Measurements from ENCODE around the gene LIMK2.
"Not testable (repeated sequence)": the region's sequence is repeated elsewhere in the genome, so short reads cannot be mapped to it uniquely, and the experiment has no call there.

Gene LIMK2

DNA sequence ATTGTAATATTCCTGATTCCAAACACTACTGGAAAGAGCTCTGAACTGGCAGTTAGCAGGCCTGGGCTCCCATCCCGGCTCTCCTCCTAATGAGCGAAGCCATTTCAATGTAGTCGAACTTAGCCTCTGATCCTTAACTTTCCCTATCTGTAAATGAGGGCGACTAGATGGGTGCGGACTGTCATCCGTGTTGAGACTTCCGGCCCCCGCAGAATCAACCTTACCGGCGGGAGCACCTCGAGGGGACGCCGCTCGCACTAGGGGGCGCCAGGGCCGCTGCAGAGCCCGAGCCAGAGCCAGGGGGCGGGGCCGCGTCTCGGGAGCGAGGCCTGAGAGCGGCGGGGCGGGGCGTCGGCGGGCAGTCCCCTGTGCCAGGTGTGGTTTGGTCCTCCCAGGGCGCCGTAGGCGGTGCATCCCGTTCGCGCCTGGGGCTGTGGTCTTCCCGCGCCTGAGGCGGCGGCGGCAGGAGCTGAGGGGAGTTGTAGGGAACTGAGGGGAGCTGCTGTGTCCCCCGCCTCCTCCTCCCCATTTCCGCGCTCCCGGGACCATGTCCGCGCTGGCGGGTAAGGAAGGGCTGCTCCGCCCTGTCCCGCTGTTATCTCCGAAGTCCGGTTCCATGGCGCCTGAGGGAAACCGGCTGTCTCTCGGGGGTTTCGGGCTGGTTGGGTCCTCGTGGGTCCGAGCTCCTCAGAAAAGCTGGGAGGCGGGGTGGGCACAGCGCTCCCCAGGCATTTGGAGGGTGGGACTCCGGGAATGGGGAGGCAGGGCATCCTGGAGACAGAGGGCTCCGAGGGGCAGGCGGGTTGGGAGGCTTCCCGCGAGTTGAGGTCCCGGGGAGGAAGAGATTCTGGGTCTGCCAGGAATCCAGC lies at the start of gene LIMK2:
LIMK2 (plus strand) TSS at position 437 of the 869 bp plus-strand sequence; CDS start at position 548, 111 bp downstream.
- H3K27me3 Mint-ChIP-seq, result no peaks in the 10 kb centered on the region
- H3K4me3 Mint-ChIP-seq, result peak within 1 kb of the TSS; percentile 90
- H3K9me3 Mint-ChIP-seq, result no peaks in the 10 kb centered on the region
- H3K4me1 Mint-ChIP-seq (ENCODE audit: low read depth), result peaks cover 63% of the 10 kb centered on the region
- intact Hi-C loops (cut with micrococcal nuclease), result loop anchor here (1.0 to 5.0 kb wide), 2 partner anchors 60 to 105 kb away; partner anchors contain the start of gene SELENOM
- peaks cover 13% of the 10 kb centered on the region for H3K36me3 Mint-ChIP-seq (ENCODE audit: low read depth)
- peak within 1 kb of the TSS; percentile 66 for H3K27ac Mint-ChIP-seq

DNA sequence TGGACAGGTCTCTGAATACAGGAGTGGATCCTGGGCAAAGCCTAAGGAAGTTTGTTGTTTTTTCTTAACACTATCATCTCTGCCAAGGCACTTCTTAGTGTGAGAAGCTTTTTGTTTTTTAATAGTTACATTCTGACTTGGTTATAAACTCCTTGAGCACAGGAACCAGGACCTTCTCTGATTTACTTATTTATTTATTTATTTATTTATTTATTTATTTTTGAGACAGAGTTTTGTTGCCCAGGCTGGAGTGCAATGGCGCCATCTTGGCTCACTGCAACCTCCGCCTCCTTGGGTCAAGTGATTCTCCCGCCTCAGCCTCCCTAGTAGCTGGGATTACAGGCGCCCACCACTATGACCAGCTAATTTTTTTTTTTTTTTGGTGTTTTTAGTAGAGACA lies 41.1 kb upstream of the LIMK2 start:
- peaks cover 42% of the 10 kb centered on the region for H3K36me3 Mint-ChIP-seq (ENCODE audit: low read depth)

DNA sequence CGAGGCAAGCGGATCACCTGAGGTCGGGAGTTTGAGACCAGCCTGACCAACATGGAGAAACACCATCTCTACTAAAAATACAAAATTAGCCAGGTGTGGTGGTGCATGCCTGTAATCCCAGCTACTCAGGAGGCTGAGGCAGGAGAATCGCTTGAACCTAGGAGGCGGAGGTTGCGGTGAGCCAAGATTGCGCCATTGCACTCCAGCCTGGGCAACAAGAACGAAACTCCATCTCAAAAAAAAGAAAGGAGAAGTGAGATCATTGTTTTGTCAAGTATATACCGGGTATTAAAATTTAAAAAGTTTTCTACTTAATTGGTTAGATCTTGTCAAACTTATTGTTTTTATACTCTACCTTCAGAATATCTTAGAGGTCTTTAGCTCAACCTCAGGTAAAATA lies 40.4 kb upstream of the LIMK2 start:
- H3K4me3 Mint-ChIP-seq; H3K9me3 Mint-ChIP-seq; H3K27ac Mint-ChIP-seq; H3K27me3 Mint-ChIP-seq; intact Hi-C loops (cut with micrococcal nuclease): not testable (repeated sequence)
- H3K4me1 Mint-ChIP-seq (ENCODE audit: low read depth), result peaks cover 33% of the 10 kb centered on the region
- peaks cover 42% of the 10 kb centered on the region for H3K36me3 Mint-ChIP-seq (ENCODE audit: low read depth)

More for the DNA sequence above, 41.1 kb upstream of the LIMK2 start:
- Mint-ChIP-seq H3K27me3 (no peaks in the 10 kb centered on the region), H3K4me3 (no peak overlapping the region), H3K9me3 (no peaks in the 10 kb centered on the region), H3K27ac (no peak overlapping the region), H3K4me1 (ENCODE audit: low read depth) (peaks cover 34% of the 10 kb centered on the region)
- intact Hi-C loops (cut with micrococcal nuclease), result no loop called here

DNA sequence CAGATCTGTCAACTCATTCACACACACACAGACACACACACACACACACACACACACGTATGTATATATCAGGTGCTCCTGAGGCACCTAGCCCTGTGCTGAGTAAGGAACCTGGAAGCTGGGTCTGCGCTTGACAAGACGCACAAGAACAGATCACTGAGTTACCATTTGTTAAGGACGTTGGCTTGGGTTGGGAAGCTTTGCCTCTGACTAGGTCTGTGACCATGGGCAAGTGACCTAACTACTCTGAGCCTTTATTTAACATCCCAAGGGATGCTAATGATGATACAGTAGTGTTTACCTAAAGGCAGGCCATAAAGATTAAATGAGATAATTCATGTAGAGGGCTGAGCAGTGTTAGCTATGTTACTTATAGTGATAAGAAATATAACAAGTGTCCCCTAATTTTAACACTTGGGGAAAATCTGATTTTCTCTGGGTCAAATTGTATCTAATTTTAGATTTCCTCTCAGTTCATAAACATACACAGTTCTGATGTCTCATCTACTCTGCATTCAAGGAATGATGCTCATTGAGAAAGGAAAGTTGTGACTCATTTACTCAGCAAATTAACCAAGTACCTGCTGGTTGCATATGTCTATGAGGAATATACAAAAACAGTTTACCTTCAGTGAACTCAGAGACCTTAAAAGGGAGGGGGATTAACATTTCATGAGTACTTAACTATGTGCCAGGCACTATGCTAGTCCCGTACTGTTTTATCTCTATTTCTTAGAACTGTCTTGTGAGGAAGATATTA lies 38.5 kb upstream of the LIMK2 start:
- Mint-ChIP-seq H3K4me3 (no peak overlapping the region), H3K9me3 (no peaks in the 10 kb centered on the region), H3K27ac (no peak overlapping the region), H3K27me3 (no peaks in the 10 kb centered on the region), H3K4me1 (ENCODE audit: low read depth) (peaks cover 29% of the 10 kb centered on the region), H3K36me3 (ENCODE audit: low read depth) (peaks cover 43% of the 10 kb centered on the region)
- intact Hi-C loops (cut with micrococcal nuclease), result no loop called here

DNA sequence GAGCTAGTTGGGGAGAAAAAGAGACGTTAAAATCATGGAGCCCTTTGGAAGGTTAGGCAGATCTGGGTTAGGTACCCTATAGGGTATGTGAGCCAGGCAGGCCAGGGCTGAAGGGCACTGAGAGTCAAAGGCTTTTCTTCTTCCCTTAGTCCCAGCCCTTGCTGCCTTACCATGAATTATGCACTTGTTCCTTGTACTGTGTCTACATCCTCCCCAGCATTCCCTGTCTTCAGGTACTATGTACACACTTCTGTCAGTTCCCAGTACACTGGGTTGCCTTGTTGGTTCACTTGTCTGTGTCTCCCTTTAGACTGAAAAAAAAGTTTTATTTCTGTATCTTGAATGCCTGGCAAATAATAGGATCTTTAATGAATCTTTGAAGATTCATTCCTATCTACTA lies 35.2 kb upstream of the LIMK2 start:
- Mint-ChIP-seq H3K27ac (no peak overlapping the region), H3K4me3 (no peak overlapping the region), H3K36me3 (ENCODE audit: low read depth) (peaks cover 61% of the 10 kb centered on the region), H3K9me3 (no peaks in the 10 kb centered on the region), H3K4me1 (ENCODE audit: low read depth) (peaks cover 22% of the 10 kb centered on the region), H3K27me3 (no peaks in the 10 kb centered on the region)
- intact Hi-C loops (cut with micrococcal nuclease), result no loop called here

DNA sequence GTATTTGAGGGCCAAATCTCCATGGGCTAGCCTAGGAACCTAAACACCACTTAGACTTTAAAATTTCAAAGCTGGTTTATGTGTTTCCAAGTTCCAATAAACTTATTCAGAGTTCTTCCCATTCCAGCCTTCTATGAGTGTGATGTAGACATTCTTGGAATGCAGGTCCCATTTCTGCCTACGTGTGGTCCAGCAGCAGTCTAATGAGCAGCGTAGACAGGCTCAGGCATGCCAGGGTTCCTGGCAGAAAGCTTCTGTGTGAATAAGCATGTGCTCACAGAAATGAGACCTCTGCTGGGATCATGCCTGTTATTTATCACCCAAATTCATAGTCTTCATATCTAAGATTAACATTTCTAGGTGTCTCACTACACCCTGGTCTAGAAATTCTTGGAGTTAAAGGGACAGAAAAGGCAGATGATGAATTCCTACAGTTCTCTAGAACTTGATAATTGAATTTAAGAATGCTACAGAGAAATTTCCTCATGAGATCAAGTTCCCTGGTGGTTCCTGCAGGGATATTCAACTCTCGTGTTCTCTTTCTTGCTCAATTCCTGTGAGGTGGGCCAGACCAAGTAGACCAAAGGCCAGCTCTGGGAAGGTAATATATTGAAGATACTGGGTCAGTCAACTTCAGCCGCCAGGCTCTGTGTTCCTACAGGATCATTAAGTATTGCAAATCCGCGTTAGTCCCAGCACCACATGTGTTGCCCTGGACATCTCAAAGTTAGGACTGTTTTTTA lies 34.5 kb upstream of the LIMK2 start:
- Mint-ChIP-seq H3K4me3 (no peak overlapping the region), H3K27ac (no peak overlapping the region), H3K36me3 (ENCODE audit: low read depth) (peaks cover 61% of the 10 kb centered on the region), H3K27me3 (no peaks in the 10 kb centered on the region), H3K4me1 (ENCODE audit: low read depth) (peaks cover 21% of the 10 kb centered on the region), H3K9me3 (no peaks in the 10 kb centered on the region)
- intact Hi-C loops (cut with micrococcal nuclease), result no loop called here

DNA sequence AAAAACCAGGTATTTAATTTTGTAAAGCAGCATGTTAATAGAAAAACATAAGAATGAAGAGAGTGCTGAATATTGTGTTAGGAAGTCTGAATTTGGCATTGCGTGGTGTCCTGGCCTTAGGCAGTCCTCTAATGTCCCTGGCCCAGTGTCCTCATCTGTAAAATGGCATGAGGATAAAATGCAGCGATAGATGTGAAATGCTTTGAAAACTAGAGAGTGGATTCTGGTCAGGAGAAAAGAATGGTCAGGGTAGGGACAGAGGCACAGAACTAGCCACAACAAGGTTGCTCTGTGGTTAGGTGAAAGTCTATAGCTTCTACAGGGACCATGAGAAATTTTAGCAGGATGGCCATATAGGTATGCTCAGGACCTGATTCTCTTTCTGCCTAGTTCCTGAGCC lies 33.2 kb upstream of the LIMK2 start:
- Mint-ChIP-seq H3K27ac (no peak overlapping the region), H3K4me3 (no peak overlapping the region), H3K4me1 (ENCODE audit: low read depth) (peaks cover 21% of the 10 kb centered on the region), H3K36me3 (ENCODE audit: low read depth) (peaks cover 66% of the 10 kb centered on the region), H3K9me3 (no peaks in the 10 kb centered on the region), H3K27me3 (no peaks in the 10 kb centered on the region)
- intact Hi-C loops (cut with micrococcal nuclease), result no loop called here

DNA sequence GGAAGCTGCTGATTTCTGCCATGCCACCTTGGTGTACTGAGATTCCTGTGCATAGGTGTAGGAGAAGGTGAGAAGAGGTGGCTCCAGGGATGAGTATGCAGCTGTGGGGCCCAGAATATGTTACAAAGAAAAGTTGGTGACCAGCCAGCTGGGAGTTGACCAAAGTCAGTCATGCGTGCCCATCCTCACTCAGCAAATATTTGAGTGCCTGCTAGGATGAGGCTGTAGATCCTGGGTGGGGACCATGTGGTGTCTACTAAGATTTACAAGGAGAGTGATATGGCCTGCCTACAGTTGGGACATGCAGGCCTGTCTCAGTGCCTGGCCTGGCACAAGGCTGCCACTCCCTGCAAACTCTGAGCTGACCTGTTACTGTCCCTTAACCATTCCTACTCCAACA lies 32.8 kb upstream of the LIMK2 start:
- Mint-ChIP-seq H3K4me3 (no peak overlapping the region), H3K4me1 (ENCODE audit: low read depth) (peaks cover 21% of the 10 kb centered on the region), H3K36me3 (ENCODE audit: low read depth) (peaks cover 70% of the 10 kb centered on the region), H3K27me3 (no peaks in the 10 kb centered on the region), H3K27ac (no peak overlapping the region), H3K9me3 (no peaks in the 10 kb centered on the region)
- intact Hi-C loops (cut with micrococcal nuclease), result no loop called here

DNA sequence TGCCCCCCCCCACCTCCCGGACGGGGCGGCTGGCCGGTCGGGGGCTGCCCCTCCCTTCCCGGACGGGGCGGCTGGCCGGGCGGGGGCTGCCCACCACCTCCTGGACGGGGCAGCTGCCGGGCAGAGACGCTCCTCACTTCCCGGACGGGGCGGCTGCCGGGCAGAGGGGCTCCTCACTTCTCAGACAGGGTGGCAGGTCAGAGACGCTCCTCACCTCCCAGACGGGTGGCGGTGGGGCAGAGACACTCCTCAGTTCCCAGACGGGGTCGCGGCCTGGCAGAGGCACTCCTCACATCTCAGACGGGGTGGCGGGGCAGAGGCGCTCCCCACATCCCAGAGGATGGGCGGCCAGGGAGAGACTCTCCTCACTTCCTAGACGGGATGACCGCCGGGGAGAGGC lies 28.1 kb upstream of the LIMK2 start:
- Mint-ChIP-seq H3K4me1 (ENCODE audit: low read depth) (peaks cover 7% of the 10 kb centered on the region), H3K9me3 (no peaks in the 10 kb centered on the region), H3K27ac (no peak overlapping the region), H3K36me3 (ENCODE audit: low read depth) (peaks cover 72% of the 10 kb centered on the region), H3K27me3 (no peaks in the 10 kb centered on the region), H3K4me3 (no peak overlapping the region)
- intact Hi-C loops (cut with micrococcal nuclease), result no loop called here

DNA sequence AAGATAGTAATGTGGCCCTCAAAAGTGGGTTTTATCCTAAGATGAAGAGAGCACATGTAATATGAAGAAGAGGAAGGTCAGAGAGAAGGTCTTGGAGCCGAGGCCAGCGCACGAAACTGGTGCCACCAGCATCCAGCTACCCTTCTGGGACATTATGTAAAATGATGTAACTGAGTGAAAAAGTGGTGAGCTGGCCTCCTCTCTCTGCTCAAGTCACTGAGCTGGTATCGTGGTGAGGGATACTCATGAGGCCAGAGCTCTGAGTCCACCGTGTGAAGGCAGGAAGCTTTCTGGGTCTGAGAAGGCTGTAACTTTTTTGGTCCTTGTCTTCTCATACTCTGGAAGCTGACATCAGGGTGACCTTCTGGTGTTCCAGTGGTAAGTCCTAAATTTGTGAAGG lies 27.0 kb upstream of the LIMK2 start:
- Mint-ChIP-seq H3K9me3 (no peaks in the 10 kb centered on the region), H3K4me3 (no peak overlapping the region), H3K27ac (no peak overlapping the region), H3K27me3 (no peaks in the 10 kb centered on the region), H3K36me3 (ENCODE audit: low read depth) (peaks cover 72% of the 10 kb centered on the region), H3K4me1 (ENCODE audit: low read depth) (no peaks in the 10 kb centered on the region)
- intact Hi-C loops (cut with micrococcal nuclease), result no loop called here

DNA sequence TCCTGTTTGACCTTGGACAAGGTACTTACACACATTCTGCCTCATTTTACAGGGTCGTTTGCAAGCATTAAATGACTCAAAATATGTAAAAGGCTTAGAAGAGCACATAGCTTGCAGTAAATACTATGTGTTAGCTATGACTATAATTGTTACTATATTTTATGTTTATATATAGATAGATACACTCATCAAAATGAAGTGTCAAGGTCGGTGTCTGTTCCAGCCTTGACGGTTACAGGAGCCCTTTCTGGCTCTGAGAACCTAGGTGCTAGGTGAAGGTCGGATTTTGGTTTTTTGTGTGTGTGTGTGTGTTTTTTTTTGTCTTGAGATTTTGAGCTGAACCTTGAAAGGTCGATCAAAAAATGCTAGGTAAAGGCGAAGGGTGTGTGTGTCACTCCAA lies 24.5 kb upstream of the LIMK2 start:
- H3K27ac Mint-ChIP-seq, result no peak overlapping the region
- H3K36me3 Mint-ChIP-seq (ENCODE audit: low read depth), result peaks cover 85% of the 10 kb centered on the region
- H3K4me3 Mint-ChIP-seq, result no peak overlapping the region
- intact Hi-C loops (cut with micrococcal nuclease), result no loop called here
- H3K27me3 Mint-ChIP-seq, result no peaks in the 10 kb centered on the region
- no peaks in the 10 kb centered on the region for H3K9me3 Mint-ChIP-seq
- no peaks in the 10 kb centered on the region for H3K4me1 Mint-ChIP-seq (ENCODE audit: low read depth)

DNA sequence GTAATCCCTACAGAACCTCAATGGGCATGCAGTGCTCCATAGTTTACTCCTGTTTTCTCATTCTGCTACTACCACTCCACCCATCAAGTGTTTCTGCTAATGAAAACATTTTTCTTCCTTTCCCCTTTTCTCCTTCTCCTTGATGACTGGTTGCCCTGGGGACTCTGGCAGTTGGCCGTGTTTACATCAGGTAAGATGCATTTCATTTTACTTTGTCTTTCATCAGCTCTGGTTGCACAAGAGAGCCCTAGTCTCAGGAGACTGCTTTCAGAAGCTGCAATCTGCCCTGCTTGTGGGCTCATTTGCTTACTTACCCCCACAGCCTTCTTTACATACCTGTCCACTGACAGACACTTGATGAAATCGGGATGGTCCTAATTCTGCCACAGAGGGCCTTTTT lies 19.6 kb upstream of the LIMK2 start:
- Mint-ChIP-seq H3K4me3 (no peak overlapping the region), H3K9me3 (no peaks in the 10 kb centered on the region), H3K36me3 (ENCODE audit: low read depth) (peaks cover 96% of the 10 kb centered on the region), H3K4me1 (ENCODE audit: low read depth) (no peaks in the 10 kb centered on the region), H3K27me3 (no peaks in the 10 kb centered on the region), H3K27ac (no peak overlapping the region)
- intact Hi-C loops (cut with micrococcal nuclease), result no loop called here

DNA sequence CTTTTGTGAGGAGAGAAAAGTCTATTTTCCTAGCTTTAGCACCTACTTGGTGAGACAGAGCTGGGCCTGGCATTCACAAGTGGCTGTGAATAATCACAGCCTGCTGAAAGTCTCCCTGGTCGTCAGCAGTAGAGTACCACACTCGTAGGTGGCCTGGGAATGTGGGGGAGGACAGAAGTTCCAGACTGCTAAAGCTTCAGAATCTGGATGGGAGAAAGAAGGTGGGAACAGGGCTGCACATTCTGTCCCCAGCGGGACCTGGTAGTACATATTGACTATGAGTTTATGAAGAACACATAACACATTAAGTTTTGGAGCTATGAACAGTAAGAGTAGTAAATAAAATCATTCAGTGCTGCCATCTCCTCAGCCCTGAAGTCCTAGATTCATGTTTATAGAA lies 19.0 kb upstream of the LIMK2 start:
- no peaks in the 10 kb centered on the region for H3K9me3 Mint-ChIP-seq
- no peak overlapping the region for H3K27ac Mint-ChIP-seq
- no peaks in the 10 kb centered on the region for H3K27me3 Mint-ChIP-seq
- no peaks in the 10 kb centered on the region for H3K4me1 Mint-ChIP-seq (ENCODE audit: low read depth)
- intact Hi-C loops (cut with micrococcal nuclease), result no loop called here
- H3K4me3 Mint-ChIP-seq, result no peak overlapping the region
- peaks cover 96% of the 10 kb centered on the region for H3K36me3 Mint-ChIP-seq (ENCODE audit: low read depth)

DNA sequence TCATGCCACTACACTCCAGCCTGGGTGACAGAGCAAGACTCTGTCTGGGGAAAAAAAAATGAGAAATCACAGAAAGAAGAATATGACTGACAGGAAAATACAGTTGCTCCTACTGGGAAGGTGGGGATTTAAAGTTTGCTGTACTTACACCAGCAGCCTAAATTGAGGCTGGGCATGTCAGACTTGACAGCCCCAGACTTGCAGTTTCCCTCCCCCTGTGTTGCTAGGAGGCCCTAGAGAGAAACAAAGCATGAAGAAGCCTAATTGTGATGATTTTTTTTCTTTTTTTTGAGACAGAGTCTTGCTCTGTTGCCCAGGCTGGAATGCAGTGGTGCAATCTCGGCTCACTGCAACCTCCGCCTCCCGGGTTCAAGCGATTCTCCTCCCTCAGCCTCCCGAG lies 17.4 kb upstream of the LIMK2 start:
- H3K27ac Mint-ChIP-seq; H3K27me3 Mint-ChIP-seq; H3K4me3 Mint-ChIP-seq; intact Hi-C loops (cut with micrococcal nuclease); H3K4me1 Mint-ChIP-seq (ENCODE audit: low read depth); H3K9me3 Mint-ChIP-seq: not testable (repeated sequence)
- H3K36me3 Mint-ChIP-seq (ENCODE audit: low read depth), result peaks cover 96% of the 10 kb centered on the region

All from dendritic cell treated with granulocyte-macrophage colony-stimulating factor and Interleukin-4, amounts not matched to agents 40 ng/mL and 50 ng/mL, for 4 days (primary cell).